NCI-H1105 (cell line): ENCODE results near the gene HLA-G.
"Not testable (repeated sequence)": the region's sequence is repeated elsewhere in the genome, so short reads cannot be mapped to it uniquely, and the experiment has no call there.

Experiments used
- DNase-seq: peaks from one replicate; lab custom pipeline; 2025; lab: John Stamatoyannopoulos, UW

Gene HLA-G

DNA sequence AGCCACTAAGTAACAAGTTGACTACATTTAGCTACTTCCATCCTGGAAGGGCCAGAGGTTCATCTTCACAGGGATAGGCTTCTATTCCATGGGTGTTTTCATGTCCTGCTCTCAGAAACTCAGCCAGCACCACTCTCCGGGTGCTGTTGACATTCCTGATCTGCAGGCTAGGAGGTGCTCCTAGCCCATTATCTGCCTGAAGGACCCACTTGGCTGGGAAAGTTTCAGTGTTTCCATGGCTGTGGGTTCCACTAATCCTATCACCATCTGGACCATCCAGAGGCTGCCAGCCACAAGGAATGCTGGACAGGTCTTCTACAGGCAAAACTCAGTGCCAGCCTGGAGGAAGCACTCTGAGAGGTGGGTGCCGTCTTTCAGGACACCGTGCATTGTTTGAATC, 45.2 kb downstream of the HLA-G start:
- no peak for DNase-seq

DNA sequence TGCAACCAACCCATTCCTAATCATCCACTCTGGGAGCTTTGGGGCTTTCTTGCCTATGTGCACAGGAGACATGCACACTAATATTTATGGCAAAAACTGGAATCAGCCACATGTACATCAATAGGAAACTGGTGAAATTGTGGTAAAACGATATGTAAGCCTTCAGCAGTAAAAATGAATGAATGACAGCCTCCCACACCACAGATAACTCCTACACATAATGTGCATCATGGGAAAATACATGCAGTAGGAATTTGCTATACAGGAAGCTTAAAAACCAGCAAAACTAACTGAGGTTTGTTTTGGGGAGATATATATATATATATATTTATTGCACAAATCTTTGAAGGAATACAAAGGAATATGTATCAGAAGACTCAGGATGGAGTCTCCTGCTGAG, 47.6 kb downstream of the HLA-G start:
- DNase-seq = no peak

DNA sequence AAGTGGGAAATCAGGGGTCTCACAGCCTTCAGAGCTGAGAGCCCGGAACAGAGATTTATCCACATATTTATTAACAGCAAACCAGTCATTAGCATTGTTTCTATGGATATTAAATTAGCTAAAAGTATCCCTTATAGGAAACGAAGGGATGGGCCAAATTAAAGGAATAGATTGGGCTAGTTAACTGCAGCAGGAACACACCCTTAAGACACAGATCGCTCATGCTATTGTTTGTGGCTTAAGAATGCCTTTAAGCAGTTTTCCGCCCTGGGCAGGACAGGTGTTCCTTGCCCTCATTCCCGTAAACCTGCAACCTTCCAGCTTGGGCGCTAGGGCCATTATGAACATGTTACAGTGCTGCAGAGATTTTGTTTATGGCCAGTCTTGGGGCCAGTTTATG, 48.1 kb downstream of the HLA-G start:
- DNase-seq = not testable (repeated sequence)
